GM19455 (cell line): Measurements from ENCODE around the gene BRD3OS.
"Not testable (repeated sequence)": the region's sequence is repeated elsewhere in the genome, so short reads cannot be mapped to it uniquely, and the experiment has no call there.

Experiments used
- ATAC-seq: cut with Tn5 transposase; IDR thresholded peaks from one replicate; pipeline ENCODE4 v1.9.1; 2021; ENCODE audit not compliant: unreplicated experiment

Gene BRD3OS

GRCh38 chr9:133988771-133989170, 36.5 kb upstream of the BRD3OS start:
- not testable (repeated sequence) for ATAC-seq

- ATAC-seq, result no peak
These were observed 35.5 kb upstream of the BRD3OS start for GRCh38 chr9:133989625-133990365.

- ATAC-seq, result no peak
These were observed 34.7 kb upstream of the BRD3OS start for GRCh38 chr9:133990366-133991213.

GRCh38 chr9:133991214-133991921, 33.9 kb upstream of the BRD3OS start:
- ATAC-seq, result no peak

GRCh38 chr9:133991964-133992779, 33.1 kb upstream of the BRD3OS start, which contains the start of gene VAV2:
Gene VAV2, minus strand, starts transcription at chr9:133992324. Its CDS starts 46 bp downstream, at chr9:133992278.
- peak; percentile 53 for ATAC-seq

GRCh38 chr9:133992780-133993634, 32.3 kb upstream of the BRD3OS start:
- peak; percentile 60 for ATAC-seq

- ATAC-seq, result no peak
These were observed 31.5 kb upstream of the BRD3OS start for GRCh38 chr9:133993635-133994253.

- ATAC-seq, result no peak
These were observed 30.8 kb upstream of the BRD3OS start for GRCh38 chr9:133994353-133995011.

- ATAC-seq, result no peak
These were observed 30.0 kb upstream of the BRD3OS start for GRCh38 chr9:133995012-133995896.

GRCh38 chr9:133996531-133997520, 28.5 kb upstream of the BRD3OS start:
- no peak for ATAC-seq

- no peak for ATAC-seq
These were observed 27.7 kb upstream of the BRD3OS start for GRCh38 chr9:133997584-133997983.

GRCh38 chr9:133998915-133999595, 26.2 kb upstream of the BRD3OS start:
- ATAC-seq, result no peak

GRCh38 chr9:133999851-134000265, 25.4 kb upstream of the BRD3OS start:
- ATAC-seq, result no peak

- no peak for ATAC-seq
These were observed 22.5 kb upstream of the BRD3OS start for GRCh38 chr9:134002796-134003195.

- no peak for ATAC-seq
These were observed 22.0 kb upstream of the BRD3OS start for GRCh38 chr9:134003237-134003636.
